BJ (cell line): Measurements from ENCODE around the gene AQP6. TPM values are rescaled to one million over a fixed set of nuclear protein-coding genes. Genes with fewer than 3 reads are reported as not detected.

Source experiments
- CTCF ChIA-PET: fragments of 350-600 bp; formaldehyde crosslinking; extraction: SDS; loops from one replicate; lab custom pipeline; 2021; ENCODE audit warnings: antibody characterized with exemption, inconsistent platforms; lab: Yijun Ruan, JAX
- POLR2A ChIA-PET: fragments of 300-600 bp; sonication (Branson Sonifier 250); formaldehyde crosslinking; extraction: SDS; loops from one replicate; lab custom pipeline; 2021; ENCODE audit warnings: antibody characterized with exemption; lab: Charles Lee
- DNase-seq: peaks from one replicate; pipeline ENCODE4 v3.0.0-alpha.2; 2011; ENCODE audit warnings: low read depth
- H3K27me3 ChIP-seq: 2 replicates; pipeline ENCODE4 v1.6.0; 2011; ENCODE audit warnings: low read length; ENCODE audit not compliant: control insufficient read depth, insufficient read depth
- H3K36me3 ChIP-seq: 2 replicates; pipeline ENCODE4 v1.5.1; 2011; ENCODE audit warnings: low read length; ENCODE audit not compliant: control insufficient read depth, insufficient read depth
- H3K4me3 ChIP-seq: 2 replicates; pipeline ENCODE4 v1.5.1; 2011; ENCODE audit warnings: low read depth, mild to moderate bottlenecking, control low read depth, low read length
- polyA plus RNA-seq: library from polyadenylated mRNA; depleted of rRNA; stranded (reverse); fragments of >200 nt; gene quantifications from 2 replicates; pipeline ENCODE4 v1.2.3, GENCODE V29; 2011
- TF ChIP-seq, protein P1 (sequence below): IDR thresholded peaks from 2 replicates; pipeline ENCODE4 v1.5.1; 2011; ENCODE audit warnings: low read depth, mild to moderate bottlenecking, control low read depth, inconsistent platforms, low read length, moderate library complexity; ENCODE audit not compliant: insufficient read depth

The AQP6 gene
- polyA plus RNA-seq, 1 experiment, result not detected

DNA sequence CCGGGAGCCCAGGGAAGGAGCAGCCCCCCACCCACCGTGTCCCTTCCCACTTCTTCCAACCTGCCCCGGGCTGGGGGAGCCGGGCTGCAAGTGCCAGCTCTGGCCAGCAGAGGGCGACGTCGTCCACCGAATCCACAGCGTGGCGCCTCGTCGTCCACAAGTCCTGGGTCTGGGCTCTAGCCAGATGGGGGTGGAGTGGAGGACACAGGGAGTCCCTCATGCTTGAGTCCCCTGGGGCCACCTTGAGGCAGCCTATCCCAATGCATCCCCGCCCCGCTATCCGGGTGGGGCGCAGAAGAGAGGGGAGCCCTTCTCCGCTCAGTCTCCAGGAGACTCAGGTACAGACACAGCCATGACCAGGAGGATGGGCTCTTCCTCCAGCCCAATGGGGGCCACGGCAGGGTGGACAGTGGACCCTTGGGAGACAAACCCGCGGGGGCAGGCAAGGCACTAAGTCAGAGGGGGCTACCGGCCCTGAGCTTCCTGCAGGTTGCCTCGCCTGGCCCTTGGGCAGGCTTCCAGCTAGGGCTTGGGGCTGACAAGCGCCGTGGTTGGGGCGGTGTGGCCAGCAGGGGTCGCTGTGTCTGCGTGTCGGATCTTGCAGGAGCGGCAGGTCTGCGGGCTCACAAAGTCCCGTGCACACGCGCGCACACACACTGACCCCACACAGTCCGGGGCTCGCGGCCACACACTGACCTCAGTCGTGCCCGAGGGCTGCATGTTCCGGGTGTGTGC lies 5.5 kb upstream of the AQP6 start:
- ChIA-PET POLR2A (no interaction called here), CTCF (interaction anchor here (0.6 to 20.0 kb wide), 60 partner anchors 9 to 516 kb away, joined by 3 to 578 read pairs (median 5); partner anchors contain the start of genes AQP2, ASIC1, COX14 and NCKAP5L)
- Histone ChIP-seq H3K4me3 (peak overlapping the region; percentile 38), H3K27me3 (peaks cover 44% of the 10 kb centered on the region), H3K36me3 (no peaks in the 10 kb centered on the region)
- TF ChIP-seq, protein P1, sequence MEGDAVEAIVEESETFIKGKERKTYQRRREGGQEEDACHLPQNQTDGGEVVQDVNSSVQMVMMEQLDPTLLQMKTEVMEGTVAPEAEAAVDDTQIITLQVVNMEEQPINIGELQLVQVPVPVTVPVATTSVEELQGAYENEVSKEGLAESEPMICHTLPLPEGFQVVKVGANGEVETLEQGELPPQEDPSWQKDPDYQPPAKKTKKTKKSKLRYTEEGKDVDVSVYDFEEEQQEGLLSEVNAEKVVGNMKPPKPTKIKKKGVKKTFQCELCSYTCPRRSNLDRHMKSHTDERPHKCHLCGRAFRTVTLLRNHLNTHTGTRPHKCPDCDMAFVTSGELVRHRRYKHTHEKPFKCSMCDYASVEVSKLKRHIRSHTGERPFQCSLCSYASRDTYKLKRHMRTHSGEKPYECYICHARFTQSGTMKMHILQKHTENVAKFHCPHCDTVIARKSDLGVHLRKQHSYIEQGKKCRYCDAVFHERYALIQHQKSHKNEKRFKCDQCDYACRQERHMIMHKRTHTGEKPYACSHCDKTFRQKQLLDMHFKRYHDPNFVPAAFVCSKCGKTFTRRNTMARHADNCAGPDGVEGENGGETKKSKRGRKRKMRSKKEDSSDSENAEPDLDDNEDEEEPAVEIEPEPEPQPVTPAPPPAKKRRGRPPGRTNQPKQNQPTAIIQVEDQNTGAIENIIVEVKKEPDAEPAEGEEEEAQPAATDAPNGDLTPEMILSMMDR, result peak; percentile 90
- no peak for DNase-seq

DNA sequence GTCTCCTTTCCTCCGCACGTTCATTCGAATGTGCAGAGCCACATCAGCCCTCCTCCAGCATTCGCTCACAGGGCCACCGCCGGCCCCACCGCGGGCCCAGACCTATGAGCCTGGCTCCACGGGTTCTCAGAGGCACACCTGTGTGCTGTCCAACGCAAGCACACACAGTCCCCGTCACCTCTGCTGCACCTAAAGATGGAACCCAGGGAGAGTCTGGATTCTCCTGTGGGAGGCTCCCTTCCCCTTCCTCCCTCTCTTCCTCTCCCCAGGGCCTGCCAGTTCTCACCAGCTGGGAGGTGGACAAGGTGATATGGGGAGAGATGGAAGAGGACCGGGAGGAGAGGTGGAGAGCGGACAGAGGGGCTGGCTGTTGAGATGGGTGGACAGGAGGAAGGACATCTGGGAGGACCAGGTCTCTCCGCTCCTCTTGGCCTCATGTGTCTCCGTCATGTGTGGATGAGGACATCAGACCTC lies 4.9 kb upstream of the AQP6 start:
- DNase-seq, result no peak
- ChIA-PET CTCF (interaction anchor here (0.6 to 20.0 kb wide), 45 partner anchors 8 to 219 kb away, joined by 3 to 578 read pairs (median 8); partner anchors contain the start of genes AQP2, ASIC1, COX14 and NCKAP5L), POLR2A (no interaction called here)
- Histone ChIP-seq H3K36me3 (no peaks in the 10 kb centered on the region), H3K27me3 (peaks cover 42% of the 10 kb centered on the region), H3K4me3 (peak overlapping the region; percentile 38)
- TF ChIP-seq, protein P1, result no peak

DNA sequence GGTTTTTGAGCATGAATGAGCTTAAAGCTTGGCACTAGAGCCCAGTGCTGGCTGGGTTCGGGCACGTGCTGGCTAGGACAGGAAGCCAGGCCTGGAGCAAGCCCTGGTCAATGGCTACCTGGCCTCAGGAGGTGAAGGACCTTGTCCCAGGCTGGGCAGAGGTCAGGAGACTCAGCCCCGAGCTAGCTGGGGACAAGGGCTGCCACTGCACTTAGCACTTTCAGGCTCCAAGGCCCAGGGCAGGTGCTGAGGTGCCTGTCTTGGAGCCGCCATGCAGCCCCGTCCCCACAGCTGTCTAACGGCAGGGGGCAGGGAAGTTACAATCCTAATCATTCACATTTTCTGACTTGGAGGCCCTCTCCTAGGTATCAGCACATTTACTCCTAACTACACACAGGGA lies 4.3 kb upstream of the AQP6 start:
- no peak for DNase-seq
- no peak overlapping the region for H3K4me3 ChIP-seq
- TF ChIP-seq, protein P1, result no peak
- ChIA-PET POLR2A (interaction anchor here (0.5 kb wide), 1 partner anchor 82 kb away, joined by 4 read pairs; no protein-coding TSS in a partner anchor), CTCF (interaction anchor here (0.7 to 20.0 kb wide), 20 partner anchors 9 to 208 kb away, joined by 3 to 578 read pairs (median 10); partner anchors contain the start of genes ASIC1, COX14, NCKAP5L and RACGAP1)
- H3K27me3 ChIP-seq, result peaks cover 38% of the 10 kb centered on the region
- H3K36me3 ChIP-seq, result no peaks in the 10 kb centered on the region

DNA sequence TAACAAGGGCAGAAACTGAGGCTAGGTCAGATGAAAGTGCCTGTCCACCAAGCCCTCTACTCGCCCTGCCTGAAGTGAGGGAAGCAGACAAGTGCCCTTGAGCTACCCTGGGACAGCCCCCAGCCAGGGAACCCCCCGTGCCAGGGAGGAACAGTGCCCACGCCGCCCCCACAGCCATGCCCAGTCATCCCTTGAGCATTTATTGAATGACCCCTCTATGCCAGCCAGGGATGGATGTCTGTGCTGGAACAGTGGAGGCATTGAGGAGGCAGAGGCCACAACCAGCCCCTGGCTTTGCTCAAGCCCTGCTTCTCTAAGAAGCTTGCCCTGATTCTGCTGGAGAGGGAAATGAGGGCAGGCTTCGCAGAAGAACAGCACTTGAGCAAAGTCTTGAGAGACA lies 3.7 kb upstream of the AQP6 start:
- no peak for DNase-seq
- Histone ChIP-seq H3K4me3 (no peak overlapping the region), H3K36me3 (no peaks in the 10 kb centered on the region), H3K27me3 (peaks cover 35% of the 10 kb centered on the region)
- TF ChIP-seq, protein P1, result no peak
- POLR2A ChIA-PET, result no interaction called here
- CTCF ChIA-PET, result interaction anchor here (1.2 to 20.0 kb wide), 9 partner anchors 9 to 118 kb away, joined by 3 to 578 read pairs (median 69); partner anchors contain the start of genes ASIC1 and RACGAP1
